IMR-90 (cell line): ENCODE measurements around the gene HYKK. TPM values are rescaled to one million over a fixed set of nuclear protein-coding genes. Genes with fewer than 3 reads are reported as not detected.

Experiments used
- ATAC-seq: fragments of 200-7000 bp; cut with Tn5 transposase; 2 replicates; pipeline ENCODE4 v1.9.1; 2020; ENCODE audit warnings: low read depth, mild to moderate bottlenecking, moderate library complexity
- BruUV-seq: library from RNA; stranded (reverse); fragments of 400-500 nt; replicated peaks from 2 replicates; lab custom pipeline; 2021; lab: Mats Ljungman, UMichigan
- CTCF ChIA-PET: fragments of 300-600 bp; formaldehyde crosslinking; extraction: SDS; loops from one replicate; lab custom pipeline; 2021; ENCODE audit warnings: antibody characterized with exemption; lab: Yijun Ruan, JAX
- POLR2A ChIA-PET: fragments of 300-600 bp; sonication (Branson Sonifier 250); formaldehyde crosslinking; loops from one replicate; lab custom pipeline; 2022; ENCODE audit warnings: antibody characterized with exemption; ENCODE audit not compliant: unreplicated experiment; lab: Charles Lee
- DNase-seq: peaks from one replicate; pipeline ENCODE4 v3.0.0; 2013
- H2AFZ ChIP-seq: replicated peaks from 2 replicates; pipeline ENCODE3; 2013; ENCODE audit warnings: low read length, mild to moderate bottlenecking; ENCODE audit not compliant: poor library complexity
- H2AK5ac ChIP-seq: 2 replicates; pipeline ENCODE4 v1.6.1; 2013; ENCODE audit warnings: low read depth, low read length, inconsistent platforms
- H2AK9ac ChIP-seq: replicated peaks from 2 replicates; pipeline ENCODE3; 2013; ENCODE audit warnings: mild to moderate bottlenecking, low read depth, low read length, moderate library complexity; ENCODE audit not compliant: poor library complexity
- H2BK120ac ChIP-seq: 2 replicates; pipeline ENCODE4 v1.6.1; 2013; ENCODE audit warnings: low read depth, low read length, inconsistent platforms
- H2BK15ac ChIP-seq: 3 replicates; pipeline ENCODE4 v1.6.1; 2013; ENCODE audit warnings: low read depth, low read length, inconsistent platforms
- H2BK20ac ChIP-seq: 2 replicates; pipeline ENCODE4 v1.6.1; 2013; ENCODE audit warnings: low read depth, mild to moderate bottlenecking, inconsistent platforms, low read length, moderate library complexity
- H2BK5ac ChIP-seq: 2 replicates; pipeline ENCODE4 v1.6.1; 2013; ENCODE audit warnings: mild to moderate bottlenecking, low read depth, low read length, inconsistent platforms; ENCODE audit not compliant: poor library complexity, severe bottlenecking
- H3K14ac ChIP-seq: replicated peaks from 2 replicates; pipeline ENCODE4 v1.6.1; 2013; ENCODE audit warnings: low read depth, low read length, inconsistent platforms
- H3K18ac ChIP-seq: 2 replicates; pipeline ENCODE4 v1.6.1; 2013; ENCODE audit warnings: low read depth, low read length, control low read depth
- H3K23ac ChIP-seq: 2 replicates; pipeline ENCODE4 v1.6.1; 2013; ENCODE audit warnings: low read depth, low read length, inconsistent platforms
- H3K27ac ChIP-seq: 2 replicates; pipeline ENCODE4 v1.5.1; 2013; ENCODE audit warnings: mild to moderate bottlenecking, control low read depth, low read length; ENCODE audit not compliant: insufficient read depth
- H3K27me3 ChIP-seq: 2 replicates; pipeline ENCODE4 v1.6.1; 2013; ENCODE audit warnings: low read length; ENCODE audit not compliant: control insufficient read depth, insufficient read depth
- H3K36me3 ChIP-seq: 2 replicates; pipeline ENCODE4 v1.6.1; 2013; ENCODE audit warnings: low read length, mixed read lengths; ENCODE audit not compliant: control insufficient read depth, insufficient read depth
- H3K4ac ChIP-seq: 2 replicates; pipeline ENCODE4 v1.6.1; 2013; ENCODE audit warnings: low read depth, low read length, inconsistent platforms
- H3K4me1 ChIP-seq: 2 replicates; pipeline ENCODE4 v1.6.1; 2013; ENCODE audit warnings: low read length, mixed read lengths; ENCODE audit not compliant: control insufficient read depth, insufficient read depth
- H3K4me2 ChIP-seq: 2 replicates; pipeline ENCODE4 v1.6.1; 2013; ENCODE audit warnings: low read depth, mild to moderate bottlenecking, control low read depth, low read length, moderate library complexity
- H3K4me3 ChIP-seq: 2 replicates; pipeline ENCODE4 v1.5.1; 2013; ENCODE audit warnings: low read depth, mild to moderate bottlenecking, control low read depth, low read length, moderate library complexity; ENCODE audit not compliant: insufficient read depth
- H3K56ac ChIP-seq: 2 replicates; pipeline ENCODE4 v1.6.1; 2013; ENCODE audit warnings: low read length, inconsistent platforms; ENCODE audit not compliant: insufficient read depth; ENCODE audit errors: extremely low read depth
- H3K79me1 ChIP-seq, 2 experiments: 2 replicates each; pipeline ENCODE4 v1.6.1; 2013; ENCODE audit warnings: low read length in 2 of 2, inconsistent platforms in 1 of 2, low read depth in 1 of 2
- H3K9ac ChIP-seq: 2 replicates; pipeline ENCODE4 v1.6.1; 2013; ENCODE audit warnings: low read depth, low read length, control low read depth
- H3K9me1 ChIP-seq: 2 replicates; pipeline ENCODE4 v1.6.1; 2013; ENCODE audit warnings: low read length, inconsistent platforms; ENCODE audit not compliant: insufficient read depth
- H3K9me3 ChIP-seq: 2 replicates; pipeline ENCODE4 v1.6.1; 2013; ENCODE audit warnings: low read length; ENCODE audit not compliant: control insufficient read depth, insufficient read depth
- H4K20me1 ChIP-seq: 2 replicates; pipeline ENCODE4 v1.6.1; 2013; ENCODE audit warnings: low read length, inconsistent platforms; ENCODE audit not compliant: insufficient read depth
- H4K5ac ChIP-seq: 2 replicates; pipeline ENCODE4 v1.6.1; 2013; ENCODE audit warnings: mild to moderate bottlenecking, low read depth, low read length, control low read depth
- H4K8ac ChIP-seq, 2 experiments: 2 replicates each; pipeline ENCODE4 v1.6.1; 2013; ENCODE audit warnings: low read depth in 2 of 2, low read length in 2 of 2, control low read depth in 1 of 2, inconsistent platforms in 1 of 2
- H4K91ac ChIP-seq: 2 replicates; pipeline ENCODE4 v1.6.1; 2013; ENCODE audit warnings: low read depth, low read length, inconsistent platforms; ENCODE audit not compliant: insufficient read depth
- CEBPB ChIP-seq: IDR thresholded peaks from 2 replicates; pipeline ENCODE4 v1.6.1; 2012; ENCODE audit warnings: low read depth, low read length, improper control_type of control experiment
- FOS ChIP-seq: fragments of 150-350 bp; IDR thresholded peaks from 2 replicates; pipeline ENCODE4 v1.6.1; 2016; ENCODE audit warnings: low read depth, low read length
- MAZ ChIP-seq: IDR thresholded peaks from 2 replicates; pipeline ENCODE4 v1.6.1; 2012; ENCODE audit warnings: low read depth, mild to moderate bottlenecking, low read length, improper control_type of control experiment, moderate library complexity, borderline replicate concordance
- MXI1 ChIP-seq: IDR thresholded peaks from 2 replicates; pipeline ENCODE4 v1.6.1; 2012; ENCODE audit warnings: low read depth, mild to moderate bottlenecking, low read length, moderate library complexity, borderline replicate concordance
- POLR2A ChIP-seq: IDR thresholded peaks from 2 replicates; pipeline ENCODE4 v1.6.1; 2012; ENCODE audit warnings: mild to moderate bottlenecking, low read depth, low read length
- RAD21 ChIP-seq: IDR thresholded peaks from 2 replicates; pipeline ENCODE4 v1.6.1; 2012; ENCODE audit warnings: low read length, improper control_type of control experiment
- RCOR1 ChIP-seq: IDR thresholded peaks from 2 replicates; pipeline ENCODE4 v1.6.1; 2012; ENCODE audit warnings: mild to moderate bottlenecking, low read length, improper control_type of control experiment; ENCODE audit not compliant: insufficient replicate concordance
- RFX5 ChIP-seq: IDR thresholded peaks from 2 replicates; pipeline ENCODE4 v1.8.0; 2012; ENCODE audit warnings: low read depth, mild to moderate bottlenecking, low read length, moderate library complexity
- SMC3 ChIP-seq: fragments of 150-350 bp; IDR thresholded peaks from 2 replicates; pipeline ENCODE4 v1.6.1; 2016; ENCODE audit warnings: low read depth, mild to moderate bottlenecking, antibody characterized with exemption, low read length, moderate library complexity
- WGBS, 2 experiments: methylation state at CpG; one replicate each; pipeline versions ENCODE4 v1.1.5 to v1.1.7; 2013; ENCODE audit warnings: missing lambda C conversion rate in 2 of 2; ENCODE audit not compliant: insufficient read length in 1 of 2; ENCODE audit errors: extremely low coverage in 2 of 2; 5-methylcytosine and 5-hydroxymethylcytosine counted together
- dilution Hi-C: fragments of 300-500 bp; cut with HindIII; formaldehyde crosslinking; loops from one replicate; pipeline ENCODE4 v1.14.3; 2018; ENCODE audit warnings: low sequenced_read_pairs; ENCODE audit not compliant: unreplicated experiment
- in situ Hi-C: fragments of 300-500 bp; cut with MboI; formaldehyde crosslinking; loops from 3 replicates; pipeline ENCODE4 v1.14.3; 2019; ENCODE audit warnings: low sequenced_read_pairs, inconsistent platforms, mixed read lengths
- intact Hi-C: fragments of 100-400 bp; cut with micrococcal nuclease; formaldehyde crosslinking; loops from 2 replicates; pipeline ENCODE4 v1.10.0; 2022
- polyA plus RNA-seq, 3 experiments: library from polyadenylated mRNA; depleted of rRNA; stranded (reverse); fragments of >200 nt; gene quantifications; 2 replicates each; pipeline ENCODE4 v1.2.3, GENCODE V29; 2012; ENCODE audit warnings: low replicate concordance in 1 of 3
- total RNA-seq: library from RNA; depleted of rRNA; stranded (reverse); fragments of >200 nt; gene quantifications from 2 replicates; pipeline ENCODE4 v1.2.3, GENCODE V29; 2012
- TF ChIP-seq, protein P1 (sequence below): fragments of 150-350 bp; IDR thresholded peaks from 2 replicates; pipeline ENCODE4 v1.6.1; 2017; ENCODE audit warnings: mild to moderate bottlenecking, antibody characterized with exemption, low read length, low read depth
- TF ChIP-seq, protein P2 (sequence below): fragments of 150-350 bp; IDR thresholded peaks from 2 replicates; pipeline ENCODE4 v1.6.1; 2016; ENCODE audit warnings: low read depth, mild to moderate bottlenecking, low read length, moderate library complexity, borderline replicate concordance
- TF ChIP-seq, protein P3 (sequence below): conservative IDR thresholded peaks from 2 replicates; pipeline ENCODE4 v1.5.1; 2012; ENCODE audit warnings: mild to moderate bottlenecking, low read depth, low read length, improper control_type of control experiment

HYKK gene
- total and polyA plus RNA-seq, 2 of the 4 experiments (the other 2 are of a cell fraction) = 3.8 to 5.6 TPM

DNA sequence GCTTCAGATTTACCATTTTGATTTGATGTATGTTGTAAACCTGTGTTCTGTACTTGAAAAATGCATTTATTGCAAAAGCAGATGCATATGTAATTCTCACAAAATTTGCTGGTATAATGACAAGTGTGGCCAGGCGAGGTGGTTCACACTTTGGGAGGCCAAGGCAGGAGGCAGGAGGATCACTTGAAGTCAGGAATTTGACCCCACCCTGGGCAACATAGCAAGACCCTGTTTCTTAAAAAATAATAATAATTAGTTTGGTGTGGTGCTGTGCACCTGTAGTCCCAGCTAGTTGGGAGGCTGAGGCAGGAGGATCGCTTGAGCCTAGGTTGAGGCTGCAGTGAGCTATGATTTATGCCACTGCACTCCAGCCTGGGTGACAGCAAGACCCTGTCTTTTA, 4.7 kb upstream of the HYKK start:
- DNase-seq (no peak), ATAC-seq (no peak)
- no peak overlapping the region for H3K27ac ChIP-seq
- no peak overlapping the region for H3K14ac ChIP-seq
- no peak overlapping the region for H2BK20ac ChIP-seq
- no peak overlapping the region for H4K8ac ChIP-seq
- no peak overlapping the region for H4K91ac ChIP-seq
- H2BK5ac ChIP-seq = no peak overlapping the region
- ChIA-PET CTCF (no interaction called here), POLR2A (no interaction called here)
- H2AK5ac ChIP-seq = no peak overlapping the region
- no peak overlapping the region for H3K4me2 ChIP-seq
- H3K36me3 ChIP-seq = peaks cover 11% of the 10 kb centered on the region
- H4K5ac ChIP-seq = no peak overlapping the region
- no CpG with 5 or more reads among the region's 2 CpGs for WGBS, 2 experiments
- no peak overlapping the region for H3K9ac ChIP-seq
- no peaks in the 10 kb centered on the region for H3K9me3 ChIP-seq
- H3K4ac ChIP-seq = no peak overlapping the region
- H3K56ac ChIP-seq = no peak overlapping the region
- H3K4me1 ChIP-seq = no peaks in the 10 kb centered on the region
- H4K20me1 ChIP-seq = no peaks in the 10 kb centered on the region; the same call in 1 of the 2 replicates
- H3K23ac ChIP-seq = no peak overlapping the region
- no peak overlapping the region for H2AK9ac ChIP-seq
- H3K4me3 ChIP-seq = no peak overlapping the region
- H2BK120ac ChIP-seq = no peak overlapping the region
- no peak overlapping the region for H2AFZ ChIP-seq
- H3K9me1 ChIP-seq = peaks cover 3% of the 10 kb centered on the region; the same call in 1 of the 2 replicates
- BruUV-seq = no TSS peak
- dilution Hi-C loops = no loop called here
- in situ Hi-C loops = no loop called here
- H3K18ac ChIP-seq = no peak overlapping the region
- no peaks in the 10 kb centered on the region for H3K27me3 ChIP-seq
- H3K79me1 ChIP-seq = peaks cover 0 to 3% of the 10 kb centered on the region in 2 experiments; a peak in 1 of 4 replicates
- intact Hi-C loops = loop anchor here (10.0 kb wide), 1 partner anchor 202 kb away; no protein-coding TSS in a partner anchor
- H2BK15ac ChIP-seq = no peak overlapping the region
- TF ChIP-seq SMC3 (no peak), RCOR1 (no peak), POLR2A (no peak), MAZ (no peak), MXI1 (no peak), CEBPB (no peak), RFX5 (no peak), RAD21 (no peak), FOS (no peak)
- TF ChIP-seq, protein P1, sequence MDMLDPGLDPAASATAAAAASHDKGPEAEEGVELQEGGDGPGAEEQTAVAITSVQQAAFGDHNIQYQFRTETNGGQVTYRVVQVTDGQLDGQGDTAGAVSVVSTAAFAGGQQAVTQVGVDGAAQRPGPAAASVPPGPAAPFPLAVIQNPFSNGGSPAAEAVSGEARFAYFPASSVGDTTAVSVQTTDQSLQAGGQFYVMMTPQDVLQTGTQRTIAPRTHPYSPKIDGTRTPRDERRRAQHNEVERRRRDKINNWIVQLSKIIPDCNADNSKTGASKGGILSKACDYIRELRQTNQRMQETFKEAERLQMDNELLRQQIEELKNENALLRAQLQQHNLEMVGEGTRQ = no peak
- TF ChIP-seq, protein P2, sequence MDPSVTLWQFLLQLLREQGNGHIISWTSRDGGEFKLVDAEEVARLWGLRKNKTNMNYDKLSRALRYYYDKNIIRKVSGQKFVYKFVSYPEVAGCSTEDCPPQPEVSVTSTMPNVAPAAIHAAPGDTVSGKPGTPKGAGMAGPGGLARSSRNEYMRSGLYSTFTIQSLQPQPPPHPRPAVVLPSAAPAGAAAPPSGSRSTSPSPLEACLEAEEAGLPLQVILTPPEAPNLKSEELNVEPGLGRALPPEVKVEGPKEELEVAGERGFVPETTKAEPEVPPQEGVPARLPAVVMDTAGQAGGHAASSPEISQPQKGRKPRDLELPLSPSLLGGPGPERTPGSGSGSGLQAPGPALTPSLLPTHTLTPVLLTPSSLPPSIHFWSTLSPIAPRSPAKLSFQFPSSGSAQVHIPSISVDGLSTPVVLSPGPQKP = no peak
- TF ChIP-seq, protein P3, sequence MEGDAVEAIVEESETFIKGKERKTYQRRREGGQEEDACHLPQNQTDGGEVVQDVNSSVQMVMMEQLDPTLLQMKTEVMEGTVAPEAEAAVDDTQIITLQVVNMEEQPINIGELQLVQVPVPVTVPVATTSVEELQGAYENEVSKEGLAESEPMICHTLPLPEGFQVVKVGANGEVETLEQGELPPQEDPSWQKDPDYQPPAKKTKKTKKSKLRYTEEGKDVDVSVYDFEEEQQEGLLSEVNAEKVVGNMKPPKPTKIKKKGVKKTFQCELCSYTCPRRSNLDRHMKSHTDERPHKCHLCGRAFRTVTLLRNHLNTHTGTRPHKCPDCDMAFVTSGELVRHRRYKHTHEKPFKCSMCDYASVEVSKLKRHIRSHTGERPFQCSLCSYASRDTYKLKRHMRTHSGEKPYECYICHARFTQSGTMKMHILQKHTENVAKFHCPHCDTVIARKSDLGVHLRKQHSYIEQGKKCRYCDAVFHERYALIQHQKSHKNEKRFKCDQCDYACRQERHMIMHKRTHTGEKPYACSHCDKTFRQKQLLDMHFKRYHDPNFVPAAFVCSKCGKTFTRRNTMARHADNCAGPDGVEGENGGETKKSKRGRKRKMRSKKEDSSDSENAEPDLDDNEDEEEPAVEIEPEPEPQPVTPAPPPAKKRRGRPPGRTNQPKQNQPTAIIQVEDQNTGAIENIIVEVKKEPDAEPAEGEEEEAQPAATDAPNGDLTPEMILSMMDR = no peak
